Right lobe of liver (tissue), 4 donors: ENCODE results near the gene RAP1B.

Experiments
- CTCF ChIP-seq, 4 donors: fragments of 200-600 bp in 3 of 4; fragments of 450-650 bp in 1 of 4; IDR thresholded peaks; one replicate each; pipeline versions ENCODE4 v1.5.1 to v1.8.0; 2016 to 2022; ENCODE audit warnings: antibody characterized with exemption in 4 of 4, mild to moderate bottlenecking in 2 of 4
- POLR2A ChIP-seq: fragments of 450-650 bp; IDR thresholded peaks from one replicate; pipeline ENCODE4 v1.6.1; 2017; ENCODE audit warnings: antibody characterized with exemption, mild to moderate bottlenecking
- donor health status: DM: no; HTN: no; CAD: no.
- donor health status: DM: no; HTN: no; CAD: no.
- donor health status: DM: no; HTN: yes; CAD: no.

- TF ChIP-seq CTCF (IDR thresholded peaks at IDR 0.05) (no peak), POLR2A (no peak)
These were observed 19.4 kb downstream of the RAP1B start for GRCh38 chr12:68630050-68630449.
